A549 (cell line): ENCODE data around the gene SLC38A11. TPM values are rescaled to one million over a fixed set of nuclear protein-coding genes. Genes with fewer than 3 reads are reported as not detected.
A peak's percentile ranks its signal among the peaks of the same experiment; 100 is the strongest.

Experiments used
- ATAC-seq, 2 experiments: fragments of 200-7000 bp in 1 of 2; fragments of >200 bp in 1 of 2; cut with Nextera tagmentation in 1 of 2; cut with Tn5 transposase in 1 of 2; 3 replicates each; pipeline versions ENCODE4 v1.8.0 to v1.9.1; 2018 to 2020; ENCODE audit warnings: mild to moderate bottlenecking in 1 of 2, moderate library complexity in 1 of 2
- CTCF ChIA-PET: fragments of 300-600 bp; sonication (Branson Sonifier 250); formaldehyde crosslinking; extraction: SDS; loops from one replicate; lab custom pipeline; 2021; ENCODE audit warnings: antibody characterized with exemption, inconsistent platforms; lab: Yijun Ruan, JAX
- POLR2A ChIA-PET: fragments of 350-600 bp; formaldehyde crosslinking; extraction: SDS; loops from one replicate; lab custom pipeline; 2021; ENCODE audit warnings: antibody characterized with exemption, inconsistent platforms; lab: Yijun Ruan, JAX
- DNase-seq, 2 experiments: peaks; one replicate each; pipeline versions ENCODE4 v3.0.0 to v3.0.0-alpha.2; 2011 to 2016; ENCODE audit warnings: low read depth in 1 of 2, low spot score in 1 of 2
- FAIRE-seq: peaks from 2 replicates; lab custom pipeline; 2011; peaks lifted over from hg19 to GRCh38; lab: Jason Lieb, UNC
- H3K27ac ChIP-seq, 2 experiments: fragments of >200 bp; sonication (Bioruptor Twin); formaldehyde crosslinking; 3 replicates each; pipeline ENCODE4 v1.5.1; 2016 to 2017
- H3K4me1 ChIP-seq: fragments of >200 bp; sonication (Bioruptor Twin); formaldehyde crosslinking; 3 replicates; pipeline ENCODE4 v1.6.1; 2016
- H3K4me2 ChIP-seq: fragments of >200 bp; sonication (Bioruptor Twin); formaldehyde crosslinking; 3 replicates; pipeline ENCODE4 v1.6.1; 2016
- H3K4me3 ChIP-seq: fragments of >200 bp; sonication (Bioruptor Twin); formaldehyde crosslinking; 3 replicates; pipeline ENCODE4 v1.5.1; 2016
- H3K9me3 ChIP-seq: fragments of >200 bp; sonication (Bioruptor Twin); formaldehyde crosslinking; 3 replicates; pipeline ENCODE4 v1.6.1; 2016
- BCL3 ChIP-seq: fragments of >200 bp; sonication (Bioruptor Twin); formaldehyde crosslinking; IDR thresholded peaks from 3 replicates; pipeline ENCODE4 v1.6.1; 2016
- GATA3 ChIP-seq: IDR thresholded peaks from 2 replicates; pipeline ENCODE4 v1.6.1; 2012; ENCODE audit warnings: borderline replicate concordance
- HEYL ChIP-seq: fragments of 250-450 bp; sonication (Bioruptor Pico); IDR thresholded peaks from 2 replicates; pipeline ENCODE4 v1.8.0; 2021; ENCODE audit warnings: mild to moderate bottlenecking, moderate library complexity
- HMGXB4 ChIP-seq: fragments of 250-450 bp; sonication (Bioruptor Pico); IDR thresholded peaks from 2 replicates; pipeline ENCODE4 v1.5.0; 2021; ENCODE audit warnings: mild to moderate bottlenecking, moderate library complexity, borderline replicate concordance
- HOXA7 ChIP-seq: fragments of 250-450 bp; sonication (Bioruptor Pico); IDR thresholded peaks from 2 replicates; pipeline ENCODE4 v1.5.0; 2020; ENCODE audit warnings: mild to moderate bottlenecking, moderate library complexity
- JUNB ChIP-seq: fragments of >200 bp; sonication (Bioruptor Twin); formaldehyde crosslinking; IDR thresholded peaks from 2 replicates; pipeline ENCODE4 v1.6.1; 2016
- KDM5A ChIP-seq: fragments of 200-600 bp; sonication (generic); IDR thresholded peaks from 2 replicates; pipeline ENCODE4 v1.6.1; 2016; ENCODE audit warnings: antibody characterized with exemption, mild to moderate bottlenecking
- MYC ChIP-seq: IDR thresholded peaks from 2 replicates; pipeline ENCODE4 v1.6.1; 2012; ENCODE audit warnings: mild to moderate bottlenecking, inconsistent platforms, low read length, improper control_type of control experiment, borderline replicate concordance
- NR3C1 ChIP-seq: fragments of >200 bp; sonication (Bioruptor Twin); formaldehyde crosslinking; IDR thresholded peaks from 3 replicates; pipeline ENCODE4 v1.6.1; 2017
- POLR2AphosphoS2 ChIP-seq: conservative IDR thresholded peaks from 2 replicates; pipeline ENCODE4 v1.6.1; 2012; ENCODE audit warnings: low read length, improper control_type of control experiment, inconsistent platforms
- RAD21 ChIP-seq, 2 experiments: fragments of >200 bp in 1 of 2; sonication (Bioruptor Twin) in 1 of 2; formaldehyde crosslinking in 1 of 2; IDR thresholded peaks in 1 of 2; conservative IDR thresholded peaks in 1 of 2; 2 replicates in 1 of 2; 3 replicates in 1 of 2; pipeline ENCODE4 v1.6.1; 2012 to 2018; ENCODE audit warnings: inconsistent platforms in 1 of 2
- RARB ChIP-seq: fragments of 250-450 bp; sonication (Bioruptor Pico); IDR thresholded peaks from 2 replicates; pipeline ENCODE4 v1.8.0; 2021; ENCODE audit warnings: mild to moderate bottlenecking, moderate library complexity
- RCOR1 ChIP-seq: fragments of 150-350 bp; IDR thresholded peaks from 2 replicates; pipeline ENCODE4 v1.6.1; 2014; ENCODE audit warnings: antibody characterized with exemption, low read length, low read depth
- RFX5 ChIP-seq: fragments of 450-650 bp; IDR thresholded peaks from 2 replicates; pipeline ENCODE4 v1.7.1; 2014; ENCODE audit warnings: antibody characterized with exemption, mild to moderate bottlenecking, moderate library complexity
- SMC3 ChIP-seq: fragments of >200 bp; sonication (Bioruptor Twin); formaldehyde crosslinking; IDR thresholded peaks from 3 replicates; pipeline ENCODE4 v1.6.1; 2018; ENCODE audit warnings: inconsistent platforms
- SREBF2 ChIP-seq: fragments of 450-650 bp; IDR thresholded peaks from 2 replicates; pipeline ENCODE4 v1.6.1; 2014; ENCODE audit warnings: mild to moderate bottlenecking, moderate library complexity
- TFCP2L1 ChIP-seq: fragments of 250-450 bp; sonication (Bioruptor Pico); IDR thresholded peaks from 2 replicates; pipeline ENCODE4 v1.5.0; 2021; ENCODE audit warnings: mild to moderate bottlenecking
- ZFP36 ChIP-seq: fragments of 450-650 bp; IDR thresholded peaks from 2 replicates; pipeline ENCODE4 v1.6.1; 2014; ENCODE audit warnings: borderline replicate concordance; ENCODE audit not compliant: partially characterized antibody
- ZSCAN20 ChIP-seq: fragments of 250-450 bp; sonication (Bioruptor Pico); IDR thresholded peaks from 2 replicates; pipeline ENCODE4 v1.8.0; 2022; ENCODE audit warnings: mild to moderate bottlenecking, moderate library complexity
- WGBS: methylation state at CpG from one replicate; pipeline ENCODE4 v1.1.6; 2017; ENCODE audit errors: missing lambda C conversion rate; 5-methylcytosine and 5-hydroxymethylcytosine counted together
- polyA plus RNA-seq, 4 experiments: library from polyadenylated mRNA; depleted of rRNA in 3 of 4; stranded (reverse); fragments of >200 nt; fragmentation: RNase III in 1 of 4; extraction: RNeasy Plus Mini Kit Qiagen cat#74134 plus additional on column Dnase treatment in 1 of 4; gene quantifications; 2 replicates in 3 of 4; 3 replicates in 1 of 4; pipeline ENCODE4 v1.2.3, GENCODE V29; 2011 to 2017
- TF ChIP-seq, protein P1 (sequence below): IDR thresholded peaks from 2 replicates; pipeline ENCODE4 v1.6.1; 2012
- TF ChIP-seq, protein P2 (sequence below): fragments of >200 bp; sonication (Bioruptor Twin); formaldehyde crosslinking; IDR thresholded peaks from 3 replicates; pipeline ENCODE4 v1.5.1; 2016
- TF ChIP-seq, protein P3 (sequence below): fragments of 250-450 bp; sonication (Bioruptor Pico); IDR thresholded peaks from 2 replicates; pipeline ENCODE4 v1.5.0; 2020; ENCODE audit warnings: low read depth, mild to moderate bottlenecking, moderate library complexity
- TF ChIP-seq, protein P4 (sequence below): IDR thresholded peaks from 2 replicates; pipeline ENCODE4 v1.6.1; 2012
- TF ChIP-seq, protein P5 (sequence below): fragments of 150-350 bp; IDR thresholded peaks from 2 replicates; pipeline ENCODE4 v1.6.1; 2014; ENCODE audit warnings: low read depth, mild to moderate bottlenecking, low read length

Gene SLC38A11
- polyA plus RNA-seq, 2 of the 4 experiments (the other 2 are of a cell fraction): 0.05 to 0.22 TPM

DNA sequence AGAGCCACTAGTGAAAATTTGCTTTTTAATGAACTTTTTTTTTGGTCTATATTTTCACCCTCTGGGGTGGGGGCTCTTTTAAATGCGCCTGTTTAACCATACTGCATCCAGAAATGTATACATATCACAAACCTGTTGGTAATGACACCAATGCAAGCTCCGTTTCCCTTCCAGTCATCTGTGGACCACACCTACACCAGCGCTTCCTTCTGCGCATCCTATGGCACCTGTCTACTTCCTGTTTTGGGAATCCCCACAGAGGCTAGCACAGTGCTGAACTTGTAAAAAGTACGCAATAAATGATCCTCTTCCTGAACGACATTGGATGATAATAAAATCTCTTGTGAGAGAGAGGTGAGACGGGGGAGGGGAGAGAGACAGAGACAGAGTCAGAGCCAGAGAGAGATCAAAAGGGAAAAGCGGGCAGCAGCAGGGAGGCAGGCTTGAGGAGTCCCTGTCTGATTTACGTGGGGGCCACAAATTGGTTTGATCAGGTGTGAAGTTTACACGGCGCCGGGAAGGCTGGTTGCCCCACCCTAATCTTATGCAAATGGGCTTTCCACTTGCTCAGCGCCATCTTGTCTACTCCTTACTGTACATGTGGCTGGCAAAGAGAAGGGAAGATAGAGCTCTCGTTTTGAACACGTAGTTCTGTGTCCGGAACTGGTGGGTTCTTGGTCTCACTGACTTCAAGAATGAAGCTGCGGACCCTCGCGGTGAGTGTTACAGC is 38.1 kb upstream of the SLC38A11 start:
- peaks cover 21% of the 10 kb centered on the region for H3K4me1 ChIP-seq
- no peak overlapping the region for H3K27ac ChIP-seq
- DNase-seq (no peak), FAIRE-seq (no peak), ATAC-seq (no peak; a peak in 1 of 6 replicates)
- no peak overlapping the region for H3K4me3 ChIP-seq
- 80% methylated on average over 19 of the region's 19 CpGs for WGBS
- no peak overlapping the region for H3K4me2 ChIP-seq
- ChIA-PET CTCF (interaction anchor here (0.6 to 3.9 kb wide), 16 partner anchors 9 to 300 kb away, joined by 3 to 23 read pairs (median 4); partner anchors contain the start of genes COBLL1 and SCN3A), POLR2A (no interaction called here)
- no peaks in the 10 kb centered on the region for H3K9me3 ChIP-seq
- TF ChIP-seq RARB: no peak
- TF ChIP-seq SREBF2: no peak
- TF ChIP-seq HOXA7 (CRISPR knock-in tag): no peak
- no peak for TF ChIP-seq RAD21 (conservative IDR thresholded peaks at IDR 0.05 in 1 of 2, IDR thresholded peaks at IDR 0.05 in 1 of 2)
- TF ChIP-seq BCL3: no peak
- TF ChIP-seq HMGXB4: no peak
- TF ChIP-seq, protein P1, sequence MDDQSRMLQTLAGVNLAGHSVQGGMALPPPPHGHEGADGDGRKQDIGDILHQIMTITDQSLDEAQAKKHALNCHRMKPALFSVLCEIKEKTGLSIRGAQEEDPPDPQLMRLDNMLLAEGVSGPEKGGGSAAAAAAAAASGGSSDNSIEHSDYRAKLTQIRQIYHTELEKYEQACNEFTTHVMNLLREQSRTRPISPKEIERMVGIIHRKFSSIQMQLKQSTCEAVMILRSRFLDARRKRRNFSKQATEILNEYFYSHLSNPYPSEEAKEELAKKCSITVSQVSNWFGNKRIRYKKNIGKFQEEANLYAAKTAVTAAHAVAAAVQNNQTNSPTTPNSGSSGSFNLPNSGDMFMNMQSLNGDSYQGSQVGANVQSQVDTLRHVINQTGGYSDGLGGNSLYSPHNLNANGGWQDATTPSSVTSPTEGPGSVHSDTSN: no peak
- no peak for TF ChIP-seq NR3C1
- TF ChIP-seq POLR2AphosphoS2: no peak
- no peak for TF ChIP-seq GATA3
- no peak for TF ChIP-seq JUNB
- TF ChIP-seq KDM5A: no peak
- TF ChIP-seq ZSCAN20: no peak
- no peak for TF ChIP-seq MYC
- TF ChIP-seq, protein P2, sequence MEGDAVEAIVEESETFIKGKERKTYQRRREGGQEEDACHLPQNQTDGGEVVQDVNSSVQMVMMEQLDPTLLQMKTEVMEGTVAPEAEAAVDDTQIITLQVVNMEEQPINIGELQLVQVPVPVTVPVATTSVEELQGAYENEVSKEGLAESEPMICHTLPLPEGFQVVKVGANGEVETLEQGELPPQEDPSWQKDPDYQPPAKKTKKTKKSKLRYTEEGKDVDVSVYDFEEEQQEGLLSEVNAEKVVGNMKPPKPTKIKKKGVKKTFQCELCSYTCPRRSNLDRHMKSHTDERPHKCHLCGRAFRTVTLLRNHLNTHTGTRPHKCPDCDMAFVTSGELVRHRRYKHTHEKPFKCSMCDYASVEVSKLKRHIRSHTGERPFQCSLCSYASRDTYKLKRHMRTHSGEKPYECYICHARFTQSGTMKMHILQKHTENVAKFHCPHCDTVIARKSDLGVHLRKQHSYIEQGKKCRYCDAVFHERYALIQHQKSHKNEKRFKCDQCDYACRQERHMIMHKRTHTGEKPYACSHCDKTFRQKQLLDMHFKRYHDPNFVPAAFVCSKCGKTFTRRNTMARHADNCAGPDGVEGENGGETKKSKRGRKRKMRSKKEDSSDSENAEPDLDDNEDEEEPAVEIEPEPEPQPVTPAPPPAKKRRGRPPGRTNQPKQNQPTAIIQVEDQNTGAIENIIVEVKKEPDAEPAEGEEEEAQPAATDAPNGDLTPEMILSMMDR: no peak
- TF ChIP-seq, protein P3, sequence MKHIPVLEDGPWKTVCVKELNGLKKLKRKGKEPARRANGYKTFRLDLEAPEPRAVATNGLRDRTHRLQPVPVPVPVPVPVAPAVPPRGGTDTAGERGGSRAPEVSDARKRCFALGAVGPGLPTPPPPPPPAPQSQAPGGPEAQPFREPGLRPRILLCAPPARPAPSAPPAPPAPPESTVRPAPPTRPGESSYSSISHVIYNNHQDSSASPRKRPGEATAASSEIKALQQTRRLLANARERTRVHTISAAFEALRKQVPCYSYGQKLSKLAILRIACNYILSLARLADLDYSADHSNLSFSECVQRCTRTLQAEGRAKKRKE (CRISPR knock-in tag): no peak
- no peak for TF ChIP-seq ZFP36
- TF ChIP-seq TFCP2L1 (CRISPR knock-in tag): no peak
- TF ChIP-seq, protein P4, sequence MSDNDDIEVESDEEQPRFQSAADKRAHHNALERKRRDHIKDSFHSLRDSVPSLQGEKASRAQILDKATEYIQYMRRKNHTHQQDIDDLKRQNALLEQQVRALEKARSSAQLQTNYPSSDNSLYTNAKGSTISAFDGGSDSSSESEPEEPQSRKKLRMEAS: no peak

- peak in 1 of 2 experiments; percentile 80 for DNase-seq
- TF ChIP-seq RAD21 (conservative IDR thresholded peaks at IDR 0.05 in 1 of 2, IDR thresholded peaks at IDR 0.05 in 1 of 2) (peak; percentile 69 to 78), ZSCAN20 (no peak), RFX5 (no peak), RCOR1 (no peak), HEYL (CRISPR knock-in tag) (no peak), SMC3 (peak; percentile 61), NR3C1 (no peak)
- TF ChIP-seq, protein P2: peak; percentile 67
- TF ChIP-seq, protein P5, sequence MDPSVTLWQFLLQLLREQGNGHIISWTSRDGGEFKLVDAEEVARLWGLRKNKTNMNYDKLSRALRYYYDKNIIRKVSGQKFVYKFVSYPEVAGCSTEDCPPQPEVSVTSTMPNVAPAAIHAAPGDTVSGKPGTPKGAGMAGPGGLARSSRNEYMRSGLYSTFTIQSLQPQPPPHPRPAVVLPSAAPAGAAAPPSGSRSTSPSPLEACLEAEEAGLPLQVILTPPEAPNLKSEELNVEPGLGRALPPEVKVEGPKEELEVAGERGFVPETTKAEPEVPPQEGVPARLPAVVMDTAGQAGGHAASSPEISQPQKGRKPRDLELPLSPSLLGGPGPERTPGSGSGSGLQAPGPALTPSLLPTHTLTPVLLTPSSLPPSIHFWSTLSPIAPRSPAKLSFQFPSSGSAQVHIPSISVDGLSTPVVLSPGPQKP: no peak
- TF ChIP-seq, all 56 proteins: peak for 3
- no peak overlapping the region for H3K27ac ChIP-seq
- ChIA-PET POLR2A (no interaction called here), CTCF (interaction anchor here (0.6 to 3.9 kb wide), 12 partner anchors 9 to 210 kb away, joined by 3 to 23 read pairs (median 4); partner anchors contain the start of gene COBLL1)
- peak; percentile 73 to 86 for ATAC-seq
- H3K4me1 ChIP-seq: peaks cover 21% of the 10 kb centered on the region
- H3K9me3 ChIP-seq: no peaks in the 10 kb centered on the region
- FAIRE-seq: peak; percentile 46
- WGBS: under 1% methylated on average over 5 of the region's 5 CpGs
- H3K4me2 ChIP-seq: no peak overlapping the region
- H3K4me3 ChIP-seq: no peak overlapping the region
Observed at GRCh38 chr2:164992818-164993217, 37.5 kb upstream of the SLC38A11 start.
